HepG2 (cell line): Measurements from ENCODE around the gene MORC4. TPM values are rescaled to one million over a fixed set of nuclear protein-coding genes. Genes with fewer than 3 reads are reported as not detected.

Experiments used
- ATAC-seq: fragments of 200-7000 bp; cut with Tn5 transposase; 3 replicates; pipeline ENCODE4 v1.9.1; 2020; ENCODE audit warnings: mild to moderate bottlenecking, moderate library complexity
- BruUV-seq: library from RNA; stranded (reverse); fragments of 400-500 nt; replicated peaks from 2 replicates; lab custom pipeline; 2021; lab: Mats Ljungman, UMichigan
- CTCF ChIA-PET: fragments of 300-600 bp; formaldehyde crosslinking; extraction: SDS; loops from one replicate; lab custom pipeline; 2021; ENCODE audit warnings: low total read pairs, inconsistent platforms, low intra/inter-chr PET ratio; lab: Yijun Ruan, JAX
- POLR2A ChIA-PET: fragments of 350-600 bp; sonication (Branson Sonifier 250); formaldehyde crosslinking; loops from one replicate; lab custom pipeline; 2020; ENCODE audit warnings: antibody characterized with exemption, inconsistent platforms; lab: Yijun Ruan, JAX
- DNase-seq: peaks from one replicate; pipeline ENCODE4 v3.0.0-alpha.2; 2015; ENCODE audit warnings: low spot score
- FAIRE-seq: peaks from 3 replicates; lab custom pipeline; 2011; peaks lifted over from hg19 to GRCh38; lab: Jason Lieb, UNC
- H2AFZ ChIP-seq: one replicate; pipeline ENCODE4 v1.6.1; 2011; ENCODE audit warnings: low read length, inconsistent platforms
- H3K27ac ChIP-seq: fragments of 300-600 bp; 3 replicates; pipeline ENCODE4 v1.8.0; 2011; ENCODE audit warnings: mixed run types, mild to moderate bottlenecking, mixed read lengths, low read length, inconsistent platforms; ENCODE audit not compliant: insufficient read depth; ENCODE audit errors: extremely low read length
- H3K27me3 ChIP-seq, 2 experiments: fragments of 200-600 bp in 1 of 2; 2 replicates in 1 of 2; 3 replicates in 1 of 2; pipeline versions ENCODE4 v1.6.0 to v1.8.0; 2011; ENCODE audit warnings: low read length in 2 of 2, mild to moderate bottlenecking in 2 of 2, moderate library complexity in 2 of 2, inconsistent platforms in 1 of 2; ENCODE audit not compliant: insufficient read depth in 2 of 2, control insufficient read depth in 1 of 2
- H3K36me3 ChIP-seq, 2 experiments: fragments of 200-600 bp in 1 of 2; replicated peaks in 1 of 2; 2 replicates in 1 of 2; 3 replicates in 1 of 2; pipeline versions ENCODE4 v1.5.1 to v1.8.0; 2011; ENCODE audit warnings: low read length in 2 of 2, inconsistent platforms in 1 of 2; ENCODE audit not compliant: insufficient read depth in 2 of 2, control insufficient read depth in 1 of 2
- H3K4me1 ChIP-seq: 2 replicates; pipeline ENCODE4 v1.5.1; 2012; ENCODE audit warnings: low read length, inconsistent platforms; ENCODE audit not compliant: insufficient read depth
- H3K4me2 ChIP-seq: 2 replicates; pipeline ENCODE4 v1.6.0; 2011; ENCODE audit warnings: low read depth, low read length, inconsistent platforms
- H3K4me3 ChIP-seq, 3 experiments: fragments of 200-600 bp in 1 of 3; sonication (generic), shearing (Covaris generic) in 1 of 3; replicated peaks in 1 of 3; 2 replicates each; pipeline ENCODE4 v1.5.1; 2011 to 2016; ENCODE audit warnings: low read length in 3 of 3, inconsistent platforms in 2 of 3, low read depth in 2 of 3, mild to moderate bottlenecking in 2 of 3, control low read depth in 1 of 3, mixed read lengths in 1 of 3; ENCODE audit not compliant: insufficient read depth in 1 of 3
- H3K79me2 ChIP-seq: one replicate; pipeline ENCODE4 v1.6.1; 2011; ENCODE audit warnings: low read length, inconsistent platforms; ENCODE audit not compliant: insufficient read depth
- H3K9ac ChIP-seq: 2 replicates; pipeline ENCODE4 v1.6.0; 2011; ENCODE audit warnings: mild to moderate bottlenecking, low read depth, low read length, inconsistent platforms; ENCODE audit not compliant: insufficient read depth
- H3K9me3 ChIP-seq: 2 replicates; pipeline ENCODE4 v1.5.1; 2012; ENCODE audit warnings: mild to moderate bottlenecking, low read length
- H4K20me1 ChIP-seq: 2 replicates; pipeline ENCODE4 v1.6.0; 2011; ENCODE audit warnings: inconsistent platforms, mild to moderate bottlenecking, low read length, moderate library complexity; ENCODE audit not compliant: insufficient read depth
- PHF20 ChIP-seq: sonication (generic); formaldehyde crosslinking; IDR thresholded peaks from 2 replicates; pipeline ENCODE4 v1.5.0; 2020; ENCODE audit warnings: mild to moderate bottlenecking, missing genetic modification reagents
- ZNF687 ChIP-seq: sonication (generic); formaldehyde crosslinking; IDR thresholded peaks from 2 replicates; pipeline ENCODE4 v1.5.1; 2020; ENCODE audit warnings: mild to moderate bottlenecking, missing genetic modification reagents, moderate library complexity
- WGBS: methylation state at CpG from one replicate; pipeline ENCODE4 v1.1.6; 2017; ENCODE audit warnings: low lambda C conversion rate; 5-methylcytosine and 5-hydroxymethylcytosine counted together
- in situ Hi-C: cut with HindIII; loops from 2 replicates; pipeline ENCODE4 v1.10.0; 2017; ENCODE audit warnings: low pct_unique_long_range_greater_than_20kb; ENCODE audit not compliant: extremely low pct_ligation_motif_present
- intact Hi-C: fragments of 100-400 bp; cut with micrococcal nuclease; formaldehyde crosslinking; loops from one replicate; pipeline ENCODE4 v1.10.0; 2022; ENCODE audit not compliant: unreplicated experiment
- polyA plus RNA-seq, 8 experiments: library from polyadenylated mRNA; depleted of rRNA in 3 of 8; stranded (reverse) in 7 of 8; unstranded in 1 of 8; fragments of >200 nt; fragmentation: Illumina TruSeq in 4 of 8; extraction: Trizol in 4 of 8; gene quantifications; 2 replicates each; pipeline versions ENCODE4 v1.2.1 to v1.2.3, GENCODE V29; 2011 to 2016; ENCODE audit warnings: low read depth in 4 of 8, missing spikeins in 1 of 8, mixed read lengths in 1 of 8; ENCODE audit not compliant: insufficient read depth in 1 of 8
- total RNA-seq, 5 experiments: library from RNA; depleted of rRNA; stranded (reverse); fragments of >200 nt; fragmentation: Illumina TruSeq; extraction: Trizol; gene quantifications; 2 replicates each; pipeline ENCODE4 v1.2.3, GENCODE V29; 2016; ENCODE audit warnings: low read depth in 1 of 5

The MORC4 gene
- total and polyA plus RNA-seq, 2 of the 13 experiments (the other 11 are each of a cell fraction or from before 2014, with no cell fraction given): 7.3 to 17.6 TPM

GRCh38 chrX:106919932-106920452 is 80.0 kb downstream of the MORC4 start, which contains the start of gene CLDN2:
CLDN2 (plus strand) TSS chrX:106920402; CDS start chrX:106928229, 7,827 bp downstream.
- H3K27me3 ChIP-seq: no peaks in the 10 kb centered on the region
- BruUV-seq: no TSS peak
- intact Hi-C loops (no loop called here), in situ Hi-C loops (no loop called here)
- no peak for TF ChIP-seq PHF20 (CRISPR knock-in tag)
- peak; percentile 20; the same call in 1 of the 2 replicates for TF ChIP-seq ZNF687 (CRISPR knock-in tag)
- ATAC-seq: peak; percentile 73
- no peak within 1 kb of the TSS for H2AFZ ChIP-seq
- no peaks in the 10 kb centered on the region for H3K36me3 ChIP-seq
- H3K4me1 ChIP-seq: peaks cover 15% of the 10 kb centered on the region
- peak; percentile 23 for DNase-seq
- H4K20me1 ChIP-seq: no peaks in the 10 kb centered on the region
- H3K4me2 ChIP-seq: peak within 1 kb of the TSS; percentile 12; the same call in 1 of the 2 replicates
- no peak within 1 kb of the TSS for H3K9ac ChIP-seq
- no peak within 1 kb of the TSS for H3K4me3 ChIP-seq
- 15% methylated on average over 2 of the region's 2 CpGs for WGBS
- CTCF ChIA-PET: no interaction called here
- no peaks in the 10 kb centered on the region for H3K9me3 ChIP-seq
- FAIRE-seq: peak; percentile 12
- no peaks in the 10 kb centered on the region for H3K79me2 ChIP-seq
- POLR2A ChIA-PET: interaction anchor here (1.0 kb wide), 1 partner anchor 14 kb away, joined by 3 read pairs; no protein-coding TSS in a partner anchor
- H3K27ac ChIP-seq: no peak within 1 kb of the TSS
